Peyer's patch (tissue), 4 donors: ENCODE results near the gene WASF3. TPM values are rescaled to one million over a fixed set of nuclear protein-coding genes. Genes with fewer than 3 reads are reported as not detected.

Experiments used
- DNase-seq, 3 donors: peaks; one replicate each; pipeline ENCODE4 v3.0.0-alpha.2; 2017 to 2019
- H3K27ac ChIP-seq, 4 donors: fragments of 200-600 bp; sonication (generic); one replicate each; pipeline ENCODE4 v1.5.1; 2016 to 2019
- H3K27me3 ChIP-seq, 2 donors: fragments of 200-600 bp; sonication (generic); one replicate each; pipeline ENCODE4 v1.5.1; 2019
- H3K36me3 ChIP-seq, 3 donors: fragments of 200-600 bp; sonication (generic); one replicate each; pipeline ENCODE4 v1.5.1; 2016 to 2019
- H3K4me1 ChIP-seq, 4 donors: fragments of 200-600 bp; sonication (generic); one replicate each; pipeline ENCODE4 v1.5.1; 2016 to 2019
- H3K4me3 ChIP-seq, 4 donors: fragments of 200-600 bp; sonication (generic); 1 replicate in 3 of 4; 2 replicates in 1 of 4; pipeline ENCODE4 v1.5.1; 2016 to 2019; ENCODE audit warnings: mild to moderate bottlenecking in 1 of 4
- H3K9me3 ChIP-seq, 4 donors: fragments of 200-600 bp; sonication (generic); one replicate each; pipeline ENCODE4 v1.5.1; 2016 to 2019; ENCODE audit warnings: mild to moderate bottlenecking in 1 of 4
- CTCF ChIP-seq, 6 experiments: fragments of 450-650 bp in 4 of 6; fragments of 200-600 bp in 2 of 6; sonication (generic) in 1 of 6; IDR thresholded peaks; one replicate each; pipeline ENCODE4 v1.5.1; 2017 to 2019; ENCODE audit warnings: antibody characterized with exemption in 6 of 6, mild to moderate bottlenecking in 3 of 6, moderate library complexity in 1 of 6
- POLR2A ChIP-seq, 2 donors: fragments of 450-650 bp; IDR thresholded peaks; one replicate each; pipeline ENCODE4 v1.5.1; 2017; ENCODE audit warnings: antibody characterized with exemption in 2 of 2, mild to moderate bottlenecking in 2 of 2, moderate library complexity in 2 of 2
- total RNA-seq, 4 donors: library from RNA; depleted of rRNA; stranded (reverse); fragments of >200 nt; gene quantifications; one replicate each; pipeline ENCODE4 v1.1.0, GENCODE V29; 2016

The WASF3 gene
- total RNA-seq, 4 donors from 2014 or later: 1.1 to 23.9 (median 2.7) TPM

- no peaks in the 10 kb centered on the region for H3K9me3 ChIP-seq
- no peak overlapping the region for H3K4me3 ChIP-seq
- H3K4me1 ChIP-seq: no peaks in the 10 kb centered on the region
- H3K27ac ChIP-seq: no peak overlapping the region
- TF ChIP-seq POLR2A (IDR thresholded peaks at IDR 0.05): no peak
- no peak for TF ChIP-seq CTCF (IDR thresholded peaks at IDR 0.05)
- H3K27me3 ChIP-seq: no peaks in the 10 kb centered on the region
- no peak for DNase-seq
- no peaks in the 10 kb centered on the region for H3K36me3 ChIP-seq
Measured at GRCh38 chr13:26606631-26607030, 49.1 kb downstream of the WASF3 start.

GRCh38 chr13:26614721-26615120 is 57.2 kb downstream of the WASF3 start:
- Histone ChIP-seq H3K27ac (no peak overlapping the region), H3K36me3 (no peaks in the 10 kb centered on the region)
- no peak for TF ChIP-seq CTCF (IDR thresholded peaks at IDR 0.05)
- no peak for TF ChIP-seq POLR2A (IDR thresholded peaks at IDR 0.05)

GRCh38 chr13:26616126-26616525 is 58.6 kb downstream of the WASF3 start:
- H3K9me3 ChIP-seq: no peaks in the 10 kb centered on the region
- no peaks in the 10 kb centered on the region for H3K36me3 ChIP-seq
- TF ChIP-seq CTCF (IDR thresholded peaks at IDR 0.05) (no peak), POLR2A (IDR thresholded peaks at IDR 0.05) (no peak)
- no peaks in the 10 kb centered on the region for H3K27me3 ChIP-seq
- H3K4me1 ChIP-seq: peaks cover 0 to 4% (median 0%) of the 10 kb centered on the region in 4 donors
- DNase-seq: no peak
- no peak overlapping the region for H3K27ac ChIP-seq
- H3K4me3 ChIP-seq: no peak overlapping the region

More at GRCh38 chr13:26614721-26615120, 57.2 kb downstream of the WASF3 start:
- Histone ChIP-seq H3K4me1 (no peaks in the 10 kb centered on the region), H3K27me3 (no peaks in the 10 kb centered on the region), H3K4me3 (no peak overlapping the region), H3K9me3 (no peaks in the 10 kb centered on the region)
- no peak for DNase-seq

GRCh38 chr13:26618726-26619125 is 61.2 kb downstream of the WASF3 start:
- TF ChIP-seq CTCF (IDR thresholded peaks at IDR 0.05) (no peak), POLR2A (IDR thresholded peaks at IDR 0.05) (no peak)
- DNase-seq: no peak
- Histone ChIP-seq H3K9me3 (no peaks in the 10 kb centered on the region), H3K4me3 (no peak overlapping the region), H3K27me3 (no peaks in the 10 kb centered on the region), H3K36me3 (no peaks in the 10 kb centered on the region), H3K27ac (no peak overlapping the region), H3K4me1 (peaks cover 0 to 6% (median 0%) of the 10 kb centered on the region in 4 donors)

GRCh38 chr13:26619358-26619757 is 61.9 kb downstream of the WASF3 start:
- H3K27ac ChIP-seq: no peak overlapping the region
- H3K4me3 ChIP-seq: no peak overlapping the region
- peaks cover 0 to 2% (median 0%) of the 10 kb centered on the region in 4 donors for H3K9me3 ChIP-seq
- TF ChIP-seq CTCF (IDR thresholded peaks at IDR 0.05) (no peak), POLR2A (IDR thresholded peaks at IDR 0.05) (no peak)
- DNase-seq: no peak
- H3K36me3 ChIP-seq: no peaks in the 10 kb centered on the region
- peaks cover 0 to 6% (median 0%) of the 10 kb centered on the region in 4 donors for H3K4me1 ChIP-seq
- no peaks in the 10 kb centered on the region for H3K27me3 ChIP-seq
